ENCODE data around the gene SH3GLB2. TPM values are rescaled to one million over a fixed set of nuclear protein-coding genes. Genes with fewer than 3 reads are reported as not detected.

The SH3GLB2 gene
- total and polyA plus RNA-seq, 2 of the 8 experiments (the other 6 are each of a cell fraction or from before 2014, with no cell fraction given): 52.7 to 79.9 TPM

GRCh38 chr9:129076640-129077037, 48.5 kb upstream of the SH3GLB2 start:
- CTCF ChIA-PET (ENCODE audit: partially characterized antibody): no interaction called here
- Histone ChIP-seq H2BK12ac (ENCODE audit: low read depth, low read length) (no peak overlapping the region), H2BK20ac (ENCODE audit: low read length) (no peak overlapping the region), H4K8ac (ENCODE audit: extremely low read depth, insufficient read depth, low read length) (no peak overlapping the region), H2BK15ac (ENCODE audit: low read length) (no peak overlapping the region), H3K27me3 (replicated peaks in 1 of 4; ENCODE audit: control insufficient read depth in 3 of 4, extremely low read depth in 1 of 4, insufficient read depth in 3 of 4, low read length in 3 of 4) (no peaks in the 10 kb centered on the region), H2AK5ac (ENCODE audit: low read depth, low read length) (no peak overlapping the region), H3K9ac (replicated peaks in 1 of 4; ENCODE audit: extremely low read depth in 1 of 4, low read depth in 3 of 4, low read length in 3 of 4) (no peak overlapping the region), H3K79me1 (ENCODE audit: low read depth, low read length) (no peaks in the 10 kb centered on the region), H3K36me3 (ENCODE audit: control insufficient read depth in 2 of 4, insufficient read depth in 4 of 4, low read length in 3 of 4) (no peaks in the 10 kb centered on the region), H4K20me1 (replicated peaks in 1 of 2; ENCODE audit: control insufficient read depth in 1 of 2, insufficient read depth in 2 of 2, low read length in 2 of 2) (peaks cover 0 to 2% of the 10 kb centered on the region in 2 experiments), H3K18ac (ENCODE audit: extremely low read depth, low read length) (no peak overlapping the region), H3K79me2 (ENCODE audit: control insufficient read depth in 1 of 2, insufficient read depth in 2 of 2, low read length in 2 of 2) (peaks cover under 1 to 14% of the 10 kb centered on the region in 2 experiments; a peak in 3 of 4 replicates), H4K5ac (ENCODE audit: insufficient read length, low read depth, low read length) (no peak overlapping the region), H3K56ac (replicated peaks; ENCODE audit: insufficient read length, low read depth, low read length) (no peak overlapping the region), H2AFZ (ENCODE audit: low read length) (no peak overlapping the region), H3K23ac (ENCODE audit: insufficient read length) (no peak overlapping the region), H2BK5ac (ENCODE audit: low read depth, low read length) (no peak overlapping the region), H3K23me2 (ENCODE audit: low read depth, low read length) (peaks cover 7% of the 10 kb centered on the region), H3K4me1 (replicated peaks in 1 of 4; ENCODE audit: control insufficient read depth in 3 of 4, insufficient read depth in 4 of 4, low read length in 3 of 4) (peaks cover 6 to 10% (median 7%) of the 10 kb centered on the region in 4 experiments), H3K4me3 (ENCODE audit: extremely low read depth in 1 of 4, insufficient read depth in 2 of 4, low read depth in 3 of 4, low read length in 4 of 4) (no peak overlapping the region), H3K14ac (ENCODE audit: insufficient read length) (no peak overlapping the region), H3K9me3 (ENCODE audit: insufficient read depth in 2 of 2, low read depth in 1 of 2, low read length in 1 of 2) (no peaks in the 10 kb centered on the region), H4K91ac (replicated peaks; ENCODE audit: insufficient read length, low read length) (no peak overlapping the region), H3K27ac (ENCODE audit: low read depth, low read length) (no peak overlapping the region), H3K4me2 (ENCODE audit: insufficient read depth in 1 of 2, low read depth in 2 of 2, low read length in 2 of 2) (no peak overlapping the region), H2BK120ac (replicated peaks; ENCODE audit: low read depth, low read length) (no peak overlapping the region), H3K4ac (replicated peaks; ENCODE audit: insufficient read length, low read depth, low read length) (no peak overlapping the region)
- 87% methylated on average over 11 of the region's 11 CpGs; no CpG with 5 or more reads in 1 of the 2 experiments for WGBS, 2 experiments (ENCODE audit: extremely low coverage in 1 of 2, insufficient coverage in 1 of 2, insufficient read length in 1 of 2, insufficient replicate concordance in 2 of 2, low coverage in 1 of 2, low lambda C conversion rate in 2 of 2, missing lambda C conversion rate in 1 of 2)
- no peak for DNase-seq (ENCODE audit: low read depth in 1 of 2, low spot score in 2 of 2)
- FAIRE-seq: no peak
- POLR2A ChIA-PET (ENCODE audit: partially characterized antibody): no interaction called here
- TF ChIP-seq ZNF274 (IDR thresholded peaks at IDR 0.05; ENCODE audit: borderline replicate concordance, extremely low read depth, low read length): no peak
- TF ChIP-seq RAD21 (IDR thresholded peaks at IDR 0.05 in 1 of 2, conservative IDR thresholded peaks at IDR 0.05 in 1 of 2; ENCODE audit: low read depth in 2 of 2, low read length in 2 of 2): no peak
- no peak for TF ChIP-seq BCL11A (IDR thresholded peaks at IDR 0.05; ENCODE audit: low read depth in 2 of 2, low read length in 2 of 2)
- no peak for TF ChIP-seq RFX5 (IDR thresholded peaks at IDR 0.05; ENCODE audit: borderline replicate concordance, low read depth, low read length)
- no peak for TF ChIP-seq USF2 (IDR thresholded peaks at IDR 0.05; ENCODE audit: low read length)
- TF ChIP-seq RXRA (IDR thresholded peaks at IDR 0.05; ENCODE audit: insufficient read depth, low read depth, low read length): no peak
- no peak for TF ChIP-seq SIX5 (IDR thresholded peaks at IDR 0.05; ENCODE audit: low read depth, low read length)
- no peak for TF ChIP-seq NRF1 (IDR thresholded peaks at IDR 0.05; ENCODE audit: low read depth, low read length)
- no peak for TF ChIP-seq POLR2A (IDR thresholded peaks at IDR 0.05; ENCODE audit: control extremely low read depth in 1 of 2, low read depth in 2 of 2, low read length in 2 of 2)
- TF ChIP-seq CREB1 (IDR thresholded peaks at IDR 0.05): no peak
